ENCODE data around the gene GALNT16. TPM values are rescaled to one million over a fixed set of nuclear protein-coding genes. Genes with fewer than 3 reads are reported as not detected.

GALNT16 gene
- total RNA-seq, 1 experiment from 2014 or later, result 0.33 TPM

DNA sequence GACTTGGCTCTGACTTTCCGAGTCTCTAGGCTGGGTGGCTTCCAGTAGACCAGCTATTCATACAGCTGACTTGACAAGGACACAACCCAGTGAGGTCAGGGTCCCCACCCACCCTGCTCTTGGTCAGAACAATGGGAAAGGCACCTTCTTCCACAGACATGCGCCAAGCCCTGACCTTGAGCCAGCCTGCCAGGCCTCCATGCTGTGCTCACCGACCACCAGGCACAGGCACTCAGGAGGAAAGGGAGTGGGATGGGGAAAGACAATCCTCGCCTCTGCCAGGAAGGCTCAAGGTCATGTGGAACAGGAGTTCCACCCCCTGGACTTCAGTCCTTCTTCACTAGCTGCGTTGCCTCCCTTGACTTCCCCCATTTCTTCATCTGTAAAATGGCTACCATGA is 31.4 kb downstream of the GALNT16 start:
- Histone ChIP-seq H3K4me3 (ENCODE audit: low read length) (no peak overlapping the region), H3K4me2 (ENCODE audit: low read length) (no peak overlapping the region), H3K27ac (ENCODE audit: low read length) (no peak overlapping the region), H3F3A (ENCODE audit: low read length, unreplicated experiment) (no peaks in the 10 kb centered on the region), H3K36me3 (ENCODE audit: low read depth, low read length) (no peaks in the 10 kb centered on the region), H3K9me3 (ENCODE audit: low read length) (no peaks in the 10 kb centered on the region), H3K9ac (ENCODE audit: low read length) (no peak overlapping the region), H3K9me2 (replicated peaks; ENCODE audit: low read length) (no peaks in the 10 kb centered on the region), H3K4me1 (ENCODE audit: insufficient read depth, low read length) (no peaks in the 10 kb centered on the region), H3K27me3 (ENCODE audit: low read length) (no peaks in the 10 kb centered on the region), H2AFZ (ENCODE audit: low read length) (no peak overlapping the region), H3K79me2 (ENCODE audit: low read length) (no peaks in the 10 kb centered on the region), H4K20me1 (ENCODE audit: low read length) (no peaks in the 10 kb centered on the region)
- intact Hi-C loops (cut with micrococcal nuclease), result no loop called here
- ChIA-PET CTCF (no interaction called here), POLR2A (ENCODE audit: unreplicated experiment) (no interaction called here)
- TF ChIP-seq, protein P1, sequence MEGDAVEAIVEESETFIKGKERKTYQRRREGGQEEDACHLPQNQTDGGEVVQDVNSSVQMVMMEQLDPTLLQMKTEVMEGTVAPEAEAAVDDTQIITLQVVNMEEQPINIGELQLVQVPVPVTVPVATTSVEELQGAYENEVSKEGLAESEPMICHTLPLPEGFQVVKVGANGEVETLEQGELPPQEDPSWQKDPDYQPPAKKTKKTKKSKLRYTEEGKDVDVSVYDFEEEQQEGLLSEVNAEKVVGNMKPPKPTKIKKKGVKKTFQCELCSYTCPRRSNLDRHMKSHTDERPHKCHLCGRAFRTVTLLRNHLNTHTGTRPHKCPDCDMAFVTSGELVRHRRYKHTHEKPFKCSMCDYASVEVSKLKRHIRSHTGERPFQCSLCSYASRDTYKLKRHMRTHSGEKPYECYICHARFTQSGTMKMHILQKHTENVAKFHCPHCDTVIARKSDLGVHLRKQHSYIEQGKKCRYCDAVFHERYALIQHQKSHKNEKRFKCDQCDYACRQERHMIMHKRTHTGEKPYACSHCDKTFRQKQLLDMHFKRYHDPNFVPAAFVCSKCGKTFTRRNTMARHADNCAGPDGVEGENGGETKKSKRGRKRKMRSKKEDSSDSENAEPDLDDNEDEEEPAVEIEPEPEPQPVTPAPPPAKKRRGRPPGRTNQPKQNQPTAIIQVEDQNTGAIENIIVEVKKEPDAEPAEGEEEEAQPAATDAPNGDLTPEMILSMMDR (conservative IDR thresholded peaks at IDR 0.05; ENCODE audit: low read depth, low read length), result no peak
- no peak for TF ChIP-seq EZH2 (IDR thresholded peaks at IDR 0.05; ENCODE audit: low read length, unreplicated experiment)
- no peak for TF ChIP-seq EZH2phosphoT487 (IDR thresholded peaks at IDR 0.05; ENCODE audit: borderline replicate concordance, low read length)
- no peak for ATAC-seq
- no peak for DNase-seq
- no TSS peak for BruUV-seq (replicated peaks)

DNA sequence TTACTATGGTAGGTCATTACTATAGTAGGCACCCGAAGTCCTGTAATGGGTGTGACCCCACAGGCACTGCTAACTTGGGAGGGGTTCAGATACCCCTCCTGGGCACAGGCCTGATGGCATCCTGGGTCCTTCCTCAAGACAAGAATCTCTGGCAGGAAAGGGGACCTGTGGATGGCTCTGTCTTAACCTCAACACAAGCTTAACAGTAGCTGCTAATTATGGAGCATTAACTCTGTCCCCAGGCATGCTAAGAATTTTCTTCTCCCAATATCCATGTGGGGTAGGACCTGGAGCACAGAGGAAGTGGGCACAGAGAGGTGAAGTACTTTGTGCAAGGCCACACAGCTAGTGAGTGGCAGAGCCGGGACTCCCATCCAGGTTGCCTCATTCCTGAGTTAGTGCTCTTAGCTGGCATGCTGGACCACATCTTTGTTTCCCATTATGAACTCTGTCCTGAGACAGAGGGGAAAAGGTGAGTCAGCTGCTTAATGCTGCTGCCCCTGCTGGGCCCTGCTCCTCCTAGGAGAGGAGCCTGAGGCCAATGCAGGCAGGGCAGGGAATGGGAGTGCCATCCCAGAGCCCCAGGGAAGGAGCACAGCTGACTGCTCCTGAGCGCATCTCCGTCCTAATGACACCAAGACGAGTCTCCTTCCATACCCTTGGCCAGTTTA is 32.1 kb downstream of the GALNT16 start:
- ATAC-seq, result no peak

More for the DNA sequence above, 32.1 kb downstream of the GALNT16 start:
- no peak for DNase-seq
- Histone ChIP-seq H3K79me2 (ENCODE audit: low read length) (no peaks in the 10 kb centered on the region), H3K36me3 (ENCODE audit: low read depth, low read length) (no peaks in the 10 kb centered on the region), H2AFZ (ENCODE audit: low read length) (no peak overlapping the region), H3F3A (ENCODE audit: low read length, unreplicated experiment) (no peaks in the 10 kb centered on the region), H3K27me3 (ENCODE audit: low read length) (0 out of 2 replicates have a peak, but pooled peaks cover 3% of the 10 kb centered on the region), H3K4me3 (ENCODE audit: low read length) (no peak overlapping the region), H4K20me1 (ENCODE audit: low read length) (no peaks in the 10 kb centered on the region), H3K9me2 (replicated peaks; ENCODE audit: low read length) (no peaks in the 10 kb centered on the region), H3K4me2 (ENCODE audit: low read length) (no peak overlapping the region), H3K27ac (ENCODE audit: low read length) (no peak overlapping the region), H3K9me3 (ENCODE audit: low read length) (no peaks in the 10 kb centered on the region), H3K4me1 (ENCODE audit: insufficient read depth, low read length) (no peaks in the 10 kb centered on the region), H3K9ac (ENCODE audit: low read length) (no peak overlapping the region)
- intact Hi-C loops (cut with micrococcal nuclease), result no loop called here
- ChIA-PET CTCF (no interaction called here), POLR2A (ENCODE audit: unreplicated experiment) (no interaction called here)
- TF ChIP-seq, protein P1 (conservative IDR thresholded peaks at IDR 0.05; ENCODE audit: low read depth, low read length), result no peak
- TF ChIP-seq EZH2 (IDR thresholded peaks at IDR 0.05; ENCODE audit: low read length, unreplicated experiment) (no peak), EZH2phosphoT487 (IDR thresholded peaks at IDR 0.05; ENCODE audit: borderline replicate concordance, low read length) (no peak)
- BruUV-seq (replicated peaks), result no TSS peak

Data from PC-3 (cell line).